HepG2 (cell line): ENCODE results near the gene ZNF213. TPM values are rescaled to one million over a fixed set of nuclear protein-coding genes. Genes with fewer than 3 reads are reported as not detected.

ENCODE experiments used
- ATF2 ChIP-seq: sonication (generic); formaldehyde crosslinking; IDR thresholded peaks from 2 replicates; pipeline ENCODE4 v1.4.0; 2020; ENCODE audit warnings: missing genetic modification reagents
- ATM ChIP-seq: fragments of 450-650 bp; IDR thresholded peaks from 2 replicates; pipeline ENCODE4 v1.7.1; 2017; ENCODE audit warnings: mild to moderate bottlenecking, borderline replicate concordance
- BCL6 ChIP-seq: IDR thresholded peaks from 2 replicates; pipeline ENCODE4 v1.6.1; 2016; ENCODE audit warnings: missing genetic modification reagents, missing compliant biosample characterization
- BHLHE40 ChIP-seq: IDR thresholded peaks from 2 replicates; pipeline ENCODE4 v1.6.1; 2011; ENCODE audit warnings: low read length, improper control_type of control experiment
- BORCS8-MEF2B ChIP-seq: sonication (generic); formaldehyde crosslinking; IDR thresholded peaks from 2 replicates; pipeline ENCODE4 v1.8.0; 2022; ENCODE audit warnings: mild to moderate bottlenecking, missing genetic modification reagents
- FOXP1 ChIP-seq, 2 experiments: fragments of 450-650 bp in 1 of 2; IDR thresholded peaks; 2 replicates each; pipeline ENCODE4 v1.6.1; 2017 to 2018; ENCODE audit warnings: antibody characterized with exemption in 1 of 2
- NCOA1 ChIP-seq: sonication (generic); formaldehyde crosslinking; IDR thresholded peaks from 2 replicates; pipeline ENCODE4 v1.9.0; 2021; ENCODE audit warnings: missing genetic modification reagents
- ONECUT2 ChIP-seq: sonication (generic); formaldehyde crosslinking; IDR thresholded peaks from 2 replicates; pipeline ENCODE4 v1.4.0; 2020; ENCODE audit warnings: missing genetic modification reagents
- PAF1 ChIP-seq: IDR thresholded peaks from 2 replicates; pipeline ENCODE4 v1.6.1; 2016; ENCODE audit warnings: missing genetic modification reagents, missing compliant biosample characterization
- PCBP1 ChIP-seq: fragments of 200-400 bp; formaldehyde crosslinking; IDR thresholded peaks from 2 replicates; pipeline ENCODE4 v1.6.1; 2017; ENCODE audit warnings: mild to moderate bottlenecking, low read depth, low read length, borderline replicate concordance
- RAD51 ChIP-seq: fragments of 450-650 bp; IDR thresholded peaks from 2 replicates; pipeline ENCODE4 v1.6.1; 2016; ENCODE audit warnings: borderline replicate concordance
- RXRB ChIP-seq: IDR thresholded peaks from 2 replicates; pipeline ENCODE4 v1.6.1; 2016; ENCODE audit warnings: borderline replicate concordance, missing genetic modification reagents, missing compliant biosample characterization
- SKIL ChIP-seq: sonication (generic); formaldehyde crosslinking; IDR thresholded peaks from 2 replicates; pipeline ENCODE4 v1.8.0; 2022; ENCODE audit warnings: missing genetic modification reagents, mild to moderate bottlenecking, moderate library complexity, borderline replicate concordance
- TAF1 ChIP-seq: sonication (generic); formaldehyde crosslinking; IDR thresholded peaks from 2 replicates; pipeline ENCODE4 v1.4.0; 2020; ENCODE audit warnings: missing genetic modification reagents
- TBP ChIP-seq: sonication (generic); formaldehyde crosslinking; IDR thresholded peaks from 2 replicates; pipeline ENCODE4 v1.5.0; 2020; ENCODE audit warnings: missing genetic modification reagents
- TBX2 ChIP-seq: sonication (generic); formaldehyde crosslinking; IDR thresholded peaks from 2 replicates; pipeline ENCODE4 v1.5.0; 2020; ENCODE audit warnings: missing genetic modification reagents, mild to moderate bottlenecking, borderline replicate concordance
- YEATS4 ChIP-seq: sonication (generic); formaldehyde crosslinking; IDR thresholded peaks from 2 replicates; pipeline ENCODE4 v1.4.0; 2020; ENCODE audit warnings: missing genetic modification reagents, borderline replicate concordance
- ZBTB33 ChIP-seq: sonication (generic); formaldehyde crosslinking; IDR thresholded peaks from 2 replicates; pipeline ENCODE4 v1.4.0; 2020; ENCODE audit warnings: missing genetic modification reagents
- ZNF569 ChIP-seq: sonication (generic); formaldehyde crosslinking; IDR thresholded peaks from 2 replicates; pipeline ENCODE4 v1.5.0; 2020; ENCODE audit warnings: mild to moderate bottlenecking, missing genetic modification reagents, moderate library complexity, borderline replicate concordance
- ZNF749 ChIP-seq: sonication (generic); formaldehyde crosslinking; IDR thresholded peaks from 2 replicates; pipeline ENCODE4 v1.8.0; 2022; ENCODE audit warnings: mild to moderate bottlenecking, missing genetic modification reagents, moderate library complexity, borderline replicate concordance
- ZZZ3 ChIP-seq: sonication (generic); formaldehyde crosslinking; IDR thresholded peaks from 2 replicates; pipeline ENCODE4 v1.4.0; 2020; ENCODE audit warnings: missing genetic modification reagents, mild to moderate bottlenecking, borderline replicate concordance
- polyA plus RNA-seq, 8 experiments: library from polyadenylated mRNA; depleted of rRNA in 3 of 8; stranded (reverse) in 7 of 8; unstranded in 1 of 8; fragments of >200 nt; fragmentation: Illumina TruSeq in 4 of 8; extraction: Trizol in 4 of 8; gene quantifications; 2 replicates each; pipeline versions ENCODE4 v1.2.1 to v1.2.3, GENCODE V29; 2011 to 2016; ENCODE audit warnings: low read depth in 4 of 8, missing spikeins in 1 of 8, mixed read lengths in 1 of 8; ENCODE audit not compliant: insufficient read depth in 1 of 8
- total RNA-seq, 5 experiments: library from RNA; depleted of rRNA; stranded (reverse); fragments of >200 nt; fragmentation: Illumina TruSeq; extraction: Trizol; gene quantifications; 2 replicates each; pipeline ENCODE4 v1.2.3, GENCODE V29; 2016; ENCODE audit warnings: low read depth in 1 of 5

The ZNF213 gene
- total and polyA plus RNA-seq, 2 of the 13 experiments (the other 11 are each of a cell fraction or from before 2014, with no cell fraction given), result 0.59 to 0.97 TPM

GRCh38 chr16:3112058-3112880, 22.6 kb upstream of the ZNF213 start, which contains the start of gene ZNF205 (continued):
- TF ChIP-seq ZNF749 (CRISPR knock-in tag), result no peak
- TF ChIP-seq BORCS8-MEF2B, result 0 out of 2 replicates have a peak, but pooled peaks have one; percentile 34
- peak; percentile 56; the same call in 1 of the 2 replicates for TF ChIP-seq ZBTB33 (CRISPR knock-in tag)
- no peak for TF ChIP-seq ATM
- TF ChIP-seq ATF2 (CRISPR knock-in tag), result peak; percentile 78; the same call in 1 of the 2 replicates
- no peak for TF ChIP-seq TBP
- peak; percentile 77; the same call in 1 of the 2 replicates for TF ChIP-seq RXRB
- TF ChIP-seq SKIL, result no peak
- TF ChIP-seq TAF1 (CRISPR knock-in tag), result peak; percentile 81
- TF ChIP-seq BHLHE40, result 0 out of 2 replicates have a peak, but pooled peaks have one; percentile 4
- TF ChIP-seq ZNF569 (CRISPR knock-in tag), result no peak
- TF ChIP-seq RAD51, result no peak
- 0 out of 2 replicates have a peak, but pooled peaks have one; percentile 39 for TF ChIP-seq BCL6 (CRISPR knock-in tag)
- TF ChIP-seq FOXP1 (IDR thresholded peaks at IDR 0.05), result no peak
- peak; percentile 38; the same call in 1 of the 2 replicates for TF ChIP-seq FOXP1 (CRISPR knock-in tag; IDR thresholded peaks at IDR 0.05)
- 0 out of 2 replicates have a peak, but pooled peaks have one; percentile 68 for TF ChIP-seq PCBP1
- peak; percentile 92 for TF ChIP-seq YEATS4 (CRISPR knock-in tag)
- no peak for TF ChIP-seq ONECUT2 (CRISPR knock-in tag)
- TF ChIP-seq PAF1, result no peak
- peak; percentile 82; the same call in 1 of the 2 replicates for TF ChIP-seq ZZZ3 (CRISPR knock-in tag)
- TF ChIP-seq TBX2 (CRISPR knock-in tag), result no peak
- no peak for TF ChIP-seq NCOA1
